Suprapubic skin (tissue), 4 donors: ENCODE results near the gene CEBPE.

Source experiments
- POLR2A ChIP-seq, 2 donors: fragments of 450-650 bp; IDR thresholded peaks; one replicate each; pipeline ENCODE4 v1.6.1; 2017; ENCODE audit warnings: antibody characterized with exemption in 2 of 2, mild to moderate bottlenecking in 2 of 2, moderate library complexity in 2 of 2
- POLR2AphosphoS5 ChIP-seq, 3 donors: sonication (generic); formaldehyde crosslinking; IDR thresholded peaks; one replicate each; pipeline ENCODE4 v1.6.1; 2017; ENCODE audit warnings: antibody characterized with exemption in 3 of 3
- TF ChIP-seq, protein P1 (sequence below), 2 donors: fragments of 200-600 bp in 1 of 2; fragments of 450-650 bp in 1 of 2; sonication (generic) in 1 of 2; IDR thresholded peaks; one replicate each; pipeline ENCODE4 v1.5.1; 2016 to 2019; ENCODE audit warnings: antibody characterized with exemption in 2 of 2, mild to moderate bottlenecking in 1 of 2, moderate library complexity in 1 of 2

DNA sequence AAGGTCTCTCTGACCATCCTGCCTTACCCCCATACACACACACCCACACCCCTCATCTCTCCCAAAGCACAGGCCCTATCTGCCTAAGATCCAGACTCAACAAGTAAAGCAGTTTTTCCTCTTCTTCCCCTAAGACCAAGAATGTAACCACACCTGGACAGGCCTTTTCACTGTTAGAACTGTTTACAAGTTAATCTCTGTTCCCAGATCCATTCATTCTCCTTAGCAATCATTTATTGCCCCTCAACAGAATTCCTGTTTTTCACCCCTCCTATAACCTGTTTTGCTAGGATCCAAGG is 12.4 kb downstream of the CEBPE start:
- TF ChIP-seq, protein P1, sequence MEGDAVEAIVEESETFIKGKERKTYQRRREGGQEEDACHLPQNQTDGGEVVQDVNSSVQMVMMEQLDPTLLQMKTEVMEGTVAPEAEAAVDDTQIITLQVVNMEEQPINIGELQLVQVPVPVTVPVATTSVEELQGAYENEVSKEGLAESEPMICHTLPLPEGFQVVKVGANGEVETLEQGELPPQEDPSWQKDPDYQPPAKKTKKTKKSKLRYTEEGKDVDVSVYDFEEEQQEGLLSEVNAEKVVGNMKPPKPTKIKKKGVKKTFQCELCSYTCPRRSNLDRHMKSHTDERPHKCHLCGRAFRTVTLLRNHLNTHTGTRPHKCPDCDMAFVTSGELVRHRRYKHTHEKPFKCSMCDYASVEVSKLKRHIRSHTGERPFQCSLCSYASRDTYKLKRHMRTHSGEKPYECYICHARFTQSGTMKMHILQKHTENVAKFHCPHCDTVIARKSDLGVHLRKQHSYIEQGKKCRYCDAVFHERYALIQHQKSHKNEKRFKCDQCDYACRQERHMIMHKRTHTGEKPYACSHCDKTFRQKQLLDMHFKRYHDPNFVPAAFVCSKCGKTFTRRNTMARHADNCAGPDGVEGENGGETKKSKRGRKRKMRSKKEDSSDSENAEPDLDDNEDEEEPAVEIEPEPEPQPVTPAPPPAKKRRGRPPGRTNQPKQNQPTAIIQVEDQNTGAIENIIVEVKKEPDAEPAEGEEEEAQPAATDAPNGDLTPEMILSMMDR (IDR thresholded peaks at IDR 0.05), result no peak
- TF ChIP-seq POLR2AphosphoS5 (IDR thresholded peaks at IDR 0.05) (no peak), POLR2A (IDR thresholded peaks at IDR 0.05) (no peak)
